ENCODE measurements around the gene KIF13A.
"Not testable (repeated sequence)": the region's sequence is repeated elsewhere in the genome, so short reads cannot be mapped to it uniquely, and the experiment has no call there.

KIF13A gene

DNA sequence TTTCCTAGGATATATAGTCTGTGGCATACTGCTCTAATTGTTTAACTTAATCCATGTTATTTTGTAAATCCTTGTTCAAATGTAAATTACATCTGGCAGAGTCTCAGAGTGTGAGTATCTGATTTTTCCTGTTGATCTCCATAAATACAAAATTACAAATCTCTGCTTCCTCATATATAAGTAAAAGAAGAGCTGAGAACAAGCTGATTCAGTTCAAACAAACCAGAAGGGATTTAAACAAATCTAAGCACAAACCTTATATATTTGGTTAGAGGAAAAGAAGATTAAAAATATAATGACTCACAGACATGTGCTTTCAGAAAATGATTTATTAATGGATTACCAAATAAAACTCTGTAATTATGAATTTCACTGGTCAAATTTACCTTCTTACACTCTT, 37.3 kb downstream of the KIF13A start:
- TF ChIP-seq, protein P1, sequence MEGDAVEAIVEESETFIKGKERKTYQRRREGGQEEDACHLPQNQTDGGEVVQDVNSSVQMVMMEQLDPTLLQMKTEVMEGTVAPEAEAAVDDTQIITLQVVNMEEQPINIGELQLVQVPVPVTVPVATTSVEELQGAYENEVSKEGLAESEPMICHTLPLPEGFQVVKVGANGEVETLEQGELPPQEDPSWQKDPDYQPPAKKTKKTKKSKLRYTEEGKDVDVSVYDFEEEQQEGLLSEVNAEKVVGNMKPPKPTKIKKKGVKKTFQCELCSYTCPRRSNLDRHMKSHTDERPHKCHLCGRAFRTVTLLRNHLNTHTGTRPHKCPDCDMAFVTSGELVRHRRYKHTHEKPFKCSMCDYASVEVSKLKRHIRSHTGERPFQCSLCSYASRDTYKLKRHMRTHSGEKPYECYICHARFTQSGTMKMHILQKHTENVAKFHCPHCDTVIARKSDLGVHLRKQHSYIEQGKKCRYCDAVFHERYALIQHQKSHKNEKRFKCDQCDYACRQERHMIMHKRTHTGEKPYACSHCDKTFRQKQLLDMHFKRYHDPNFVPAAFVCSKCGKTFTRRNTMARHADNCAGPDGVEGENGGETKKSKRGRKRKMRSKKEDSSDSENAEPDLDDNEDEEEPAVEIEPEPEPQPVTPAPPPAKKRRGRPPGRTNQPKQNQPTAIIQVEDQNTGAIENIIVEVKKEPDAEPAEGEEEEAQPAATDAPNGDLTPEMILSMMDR (IDR thresholded peaks at IDR 0.05; ENCODE audit: low read depth, low read length) = no peak

DNA sequence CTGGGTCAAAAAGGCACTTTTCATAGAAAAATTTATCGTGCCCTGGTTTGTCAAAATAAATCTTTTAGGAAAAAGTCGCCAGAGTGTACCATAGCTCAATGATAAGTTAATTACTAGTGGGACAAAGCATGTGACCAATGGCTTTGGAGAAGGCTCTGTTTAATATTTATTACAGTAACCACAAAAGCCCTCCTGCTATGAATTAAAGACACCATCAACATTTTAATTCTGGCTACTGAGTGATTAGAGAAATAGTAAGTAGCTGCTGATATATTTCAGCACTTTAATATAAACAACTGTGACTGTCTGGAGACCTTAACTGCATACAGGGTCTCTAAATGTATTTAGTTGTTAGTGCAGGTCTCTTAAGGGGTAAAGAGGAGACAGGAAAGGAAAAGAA, 38.3 kb downstream of the KIF13A start:
- H3K4me3 ChIP-seq (ENCODE audit: low read depth, low read length) = no peak overlapping the region
- TF ChIP-seq, protein P1 (IDR thresholded peaks at IDR 0.05; ENCODE audit: low read depth, low read length) = no peak

More for the DNA sequence above, 37.3 kb downstream of the KIF13A start:
- H3K4me3 ChIP-seq (ENCODE audit: low read depth, low read length) = no peak overlapping the region

DNA sequence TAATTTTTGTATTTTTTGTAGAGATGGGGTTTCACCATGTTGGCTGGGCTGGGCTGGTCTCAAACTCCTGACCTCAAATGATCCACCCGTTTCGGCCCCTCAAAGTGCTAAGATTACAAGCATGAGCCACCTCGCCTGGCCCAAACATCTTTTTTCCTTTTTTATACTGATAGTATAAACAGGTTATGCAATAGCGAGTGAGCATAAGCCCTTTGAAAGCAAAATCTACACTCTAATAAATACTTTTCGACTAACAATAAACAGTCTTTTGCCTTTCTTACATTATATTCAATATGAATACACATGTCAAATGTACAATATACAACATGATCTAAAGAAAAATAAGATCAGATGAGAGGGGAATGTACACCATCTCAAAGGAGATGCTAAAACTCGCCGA, 38.7 kb downstream of the KIF13A start:
- TF ChIP-seq, protein P1 (IDR thresholded peaks at IDR 0.05; ENCODE audit: low read depth, low read length) = no peak
- H3K4me3 ChIP-seq (ENCODE audit: low read depth, low read length) = no peak overlapping the region

DNA sequence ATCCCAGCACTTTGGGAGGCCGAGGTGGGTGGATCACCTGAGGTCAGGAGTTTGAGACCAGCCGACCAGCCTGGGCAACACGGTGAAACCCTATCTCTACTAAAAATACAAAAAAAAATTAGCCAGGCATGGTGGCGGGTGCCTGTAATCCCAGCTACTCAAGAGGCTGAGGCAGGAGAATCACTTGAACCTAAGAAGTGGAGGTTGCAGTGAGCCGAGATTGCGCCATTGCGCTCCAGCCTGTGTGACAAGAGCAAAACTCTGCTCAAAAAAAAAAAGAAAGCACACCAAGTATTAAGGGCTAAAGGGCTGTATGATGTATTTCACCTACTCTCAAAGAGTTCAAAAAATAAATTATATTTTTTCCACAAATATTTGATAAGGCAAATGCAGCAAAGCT, 39.9 kb downstream of the KIF13A start:
- H3K4me3 ChIP-seq (ENCODE audit: low read depth, low read length) = not testable (repeated sequence)

DNA sequence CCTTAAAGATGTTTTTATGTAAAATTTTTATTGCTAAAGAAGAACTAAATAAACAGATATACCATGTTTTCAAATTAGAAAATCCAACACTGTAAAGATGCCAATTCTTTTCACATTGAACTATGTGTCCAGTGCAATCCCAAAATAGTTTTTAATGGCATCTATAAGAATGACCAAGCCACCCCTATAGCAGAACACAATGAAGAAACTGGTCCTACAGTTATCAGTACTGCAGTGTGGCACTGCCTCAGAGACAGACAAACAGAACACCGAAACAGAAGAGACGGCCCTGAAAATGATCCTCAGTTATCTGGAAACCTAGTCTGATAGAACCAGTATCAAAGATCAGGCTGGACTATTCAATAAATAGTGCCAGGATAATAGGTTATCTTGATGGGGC, 41.9 kb downstream of the KIF13A start:
- no peak overlapping the region for H3K4me3 ChIP-seq (ENCODE audit: low read depth, low read length)
- TF ChIP-seq, protein P1 (IDR thresholded peaks at IDR 0.05; ENCODE audit: low read depth, low read length) = no peak

DNA sequence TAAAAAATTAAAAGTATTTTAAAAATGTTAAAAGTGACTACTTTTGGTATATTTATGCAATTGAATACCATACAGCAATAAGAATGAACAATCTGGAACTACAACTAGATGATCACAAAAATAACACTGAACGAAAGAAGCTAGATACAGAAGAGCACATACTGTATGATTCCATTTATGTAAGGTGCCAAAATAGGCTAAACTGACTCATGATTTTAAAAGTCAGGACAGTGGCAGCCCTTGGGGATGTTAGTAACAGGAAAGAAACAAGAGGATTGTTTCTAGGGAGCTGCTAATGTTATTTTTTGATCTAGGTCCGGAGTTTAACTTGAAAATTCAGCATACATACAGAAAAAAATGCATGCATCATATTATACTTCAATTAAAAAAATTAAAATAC, 42.3 kb downstream of the KIF13A start:
- TF ChIP-seq, protein P1 (IDR thresholded peaks at IDR 0.05; ENCODE audit: low read depth, low read length) = no peak
- H3K4me3 ChIP-seq (ENCODE audit: low read depth, low read length) = no peak overlapping the region

DNA sequence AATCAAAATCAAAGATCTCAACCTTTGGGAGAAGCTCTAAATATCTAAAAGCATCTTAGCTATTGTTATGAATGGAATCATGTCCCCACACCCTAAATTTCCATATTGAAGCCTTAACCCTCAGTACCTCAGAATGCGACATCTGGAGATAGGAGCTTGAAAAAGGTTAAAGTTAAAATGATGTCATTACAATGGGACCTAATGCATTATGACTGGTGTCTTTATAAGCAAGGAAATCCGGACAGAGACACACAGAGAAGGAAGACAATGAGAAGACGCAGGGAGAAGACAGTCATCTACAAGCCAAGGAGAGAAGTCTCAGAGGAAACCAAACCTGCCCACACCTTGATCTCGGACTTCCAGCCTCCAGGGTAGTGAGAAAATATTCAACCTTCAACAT, 46.1 kb downstream of the KIF13A start:
- TF ChIP-seq, protein P1 (IDR thresholded peaks at IDR 0.05; ENCODE audit: low read depth, low read length) = no peak
- no peak overlapping the region for H3K4me3 ChIP-seq (ENCODE audit: low read depth, low read length)

DNA sequence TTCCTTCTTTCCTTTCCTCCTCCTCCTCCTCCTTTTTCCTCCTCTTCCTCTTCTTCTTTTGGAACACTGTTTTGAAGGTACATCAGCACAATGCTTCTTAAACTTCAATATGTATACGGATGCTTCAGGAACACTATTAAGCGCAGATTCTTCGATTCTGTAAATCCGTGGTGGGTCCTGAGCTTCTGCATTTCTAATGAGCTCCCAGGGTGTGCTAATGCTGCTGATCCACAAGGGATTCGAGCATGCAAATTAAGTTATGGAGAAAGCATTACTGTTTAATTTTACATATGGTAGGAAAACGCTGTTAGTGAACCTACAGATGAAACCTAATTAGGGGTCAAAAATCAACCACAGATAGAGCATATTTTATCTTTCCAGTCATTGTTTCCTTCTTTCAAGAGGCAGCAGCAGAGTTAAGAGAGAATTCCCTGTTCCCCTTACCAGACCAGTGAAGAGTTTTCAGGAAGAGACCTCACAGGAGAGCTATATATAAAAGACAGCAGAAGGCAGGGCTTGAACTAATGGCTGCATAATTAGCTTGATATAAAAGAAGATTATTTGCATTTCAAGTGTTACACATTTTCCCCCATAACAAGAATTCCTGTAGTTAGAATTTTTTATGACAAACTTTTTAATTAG, 47.2 kb downstream of the KIF13A start:
- TF ChIP-seq, protein P1 (IDR thresholded peaks at IDR 0.05; ENCODE audit: low read depth, low read length) = no peak
- H3K4me3 ChIP-seq (ENCODE audit: low read depth, low read length) = no peak overlapping the region

All from WI38 (cell line).